GM12878 (cell line): Measurements from ENCODE around the gene PSAPL1. TPM values are rescaled to one million over a fixed set of nuclear protein-coding genes. Genes with fewer than 3 reads are reported as not detected.

ENCODE experiments used
- ATAC-seq: fragments of 200-7000 bp; cut with Tn5 transposase; 3 replicates; pipeline ENCODE4 v1.9.1; 2020; ENCODE audit warnings: mild to moderate bottlenecking, moderate library complexity
- BruUV-seq: library from RNA; stranded (reverse); fragments of 400-500 nt; replicated peaks from 2 replicates; lab custom pipeline; 2021; lab: Mats Ljungman, UMichigan
- CTCF ChIA-PET: fragments of 300-600 bp; sonication (Branson Sonifier 250); formaldehyde crosslinking; extraction: SDS; loops from one replicate; lab custom pipeline; 2021; ENCODE audit warnings: inconsistent platforms; lab: Yijun Ruan, JAX
- POLR2A ChIA-PET: fragments of 350-600 bp; formaldehyde crosslinking; extraction: SDS; loops from one replicate; lab custom pipeline; 2021; ENCODE audit warnings: inconsistent platforms; lab: Charles Lee
- RAD21 ChIA-PET: fragments of 300-600 bp; sonication (Branson Sonifier 250); formaldehyde crosslinking; loops from one replicate; lab custom pipeline; 2023; ENCODE audit warnings: antibody characterized with exemption; ENCODE audit not compliant: unreplicated experiment; lab: Charles Lee
- SMC1A ChIA-PET: fragments of 300-600 bp; sonication (Branson Sonifier 250); formaldehyde crosslinking; loops from one replicate; lab custom pipeline; 2023; ENCODE audit not compliant: unreplicated experiment, uncharacterized antibody; lab: Charles Lee
- DNase-seq: peaks from one replicate; pipeline ENCODE4 v3.0.0-alpha.2; 2011; ENCODE audit warnings: low read depth, low spot score
- FAIRE-seq: peaks from 3 replicates; lab custom pipeline; 2011; peaks lifted over from hg19 to GRCh38; lab: Jason Lieb, UNC
- H2AFZ ChIP-seq: 2 replicates; pipeline ENCODE4 v1.6.0; 2011; ENCODE audit warnings: low read depth, low read length, control low read depth; ENCODE audit not compliant: control insufficient read depth
- H3K27ac ChIP-seq: 2 replicates; pipeline ENCODE4 v1.5.1; 2011; ENCODE audit warnings: control low read depth; ENCODE audit not compliant: control insufficient read depth, insufficient read depth
- H3K27me3 ChIP-seq, 2 experiments: replicated peaks in 1 of 2; 2 replicates each; pipeline versions ENCODE4 v1.6.0 to v1.6.1; 2011; ENCODE audit warnings: low read length in 1 of 2; ENCODE audit not compliant: control insufficient read depth in 2 of 2, insufficient read depth in 2 of 2
- H3K36me3 ChIP-seq, 2 experiments: 2 replicates each; pipeline ENCODE4 v1.5.1; 2011; ENCODE audit warnings: low read length in 1 of 2; ENCODE audit not compliant: control insufficient read depth in 2 of 2, insufficient read depth in 2 of 2
- H3K4me1 ChIP-seq: 2 replicates; pipeline ENCODE4 v1.6.1; 2011; ENCODE audit warnings: mild to moderate bottlenecking, low read length, moderate library complexity, mixed read lengths; ENCODE audit not compliant: control insufficient read depth, insufficient read depth
- H3K4me2 ChIP-seq: 2 replicates; pipeline ENCODE4 v1.6.0; 2011; ENCODE audit warnings: control low read depth; ENCODE audit not compliant: control insufficient read depth, insufficient read depth
- H3K4me3 ChIP-seq: fragments of 200-600 bp; sonication (generic); 2 replicates; pipeline ENCODE4 v1.5.1; 2016
- H3K79me2 ChIP-seq: 2 replicates; pipeline ENCODE4 v1.6.0; 2011; ENCODE audit warnings: low read length; ENCODE audit not compliant: control insufficient read depth, insufficient read depth
- H3K9ac ChIP-seq: 2 replicates; pipeline ENCODE4 v1.8.0; 2011; ENCODE audit warnings: low read length, control low read depth, mixed read lengths; ENCODE audit not compliant: control insufficient read depth, insufficient read depth
- H3K9me3 ChIP-seq: replicated peaks from 3 replicates; pipeline ENCODE4 v1.5.1; 2011; ENCODE audit warnings: mild to moderate bottlenecking, low read length; ENCODE audit not compliant: control insufficient read depth, insufficient read depth
- H4K20me1 ChIP-seq: 2 replicates; pipeline ENCODE4 v1.6.0; 2011; ENCODE audit not compliant: control insufficient read depth, insufficient read depth
- ATF3 ChIP-seq: IDR thresholded peaks from 2 replicates; pipeline ENCODE4 v1.6.1; 2011; ENCODE audit warnings: low read depth, mild to moderate bottlenecking, low read length, moderate library complexity, borderline replicate concordance; ENCODE audit errors: extremely low read depth
- BCL3 ChIP-seq: IDR thresholded peaks from 2 replicates; pipeline ENCODE4 v1.6.1; 2011; ENCODE audit warnings: borderline replicate concordance, low read depth, mild to moderate bottlenecking, moderate library complexity, low read length; ENCODE audit not compliant: insufficient read depth, poor library complexity, severe bottlenecking
- EP300 ChIP-seq, 2 experiments: fragments of 150-350 bp in 1 of 2; IDR thresholded peaks; 2 replicates each; pipeline ENCODE4 v1.6.1; 2011 to 2012; ENCODE audit warnings: low read depth in 2 of 2, low read length in 2 of 2, borderline replicate concordance in 1 of 2, improper control_type of control experiment in 1 of 2, inconsistent platforms in 1 of 2; ENCODE audit not compliant: control insufficient read depth in 1 of 2
- FOXM1 ChIP-seq: IDR thresholded peaks from 2 replicates; pipeline ENCODE4 v1.6.1; 2012; ENCODE audit warnings: low read depth, mild to moderate bottlenecking, inconsistent platforms, low read length, moderate library complexity
- LARP7 ChIP-seq: fragments of 450-650 bp; IDR thresholded peaks from 2 replicates; pipeline ENCODE4 v1.6.1; 2017; ENCODE audit warnings: mild to moderate bottlenecking
- NBN ChIP-seq: fragments of 450-650 bp; IDR thresholded peaks from 2 replicates; pipeline ENCODE4 v1.6.1; 2016
- NR2C2 ChIP-seq: IDR thresholded peaks from 2 replicates; pipeline ENCODE4 v1.6.1; 2011; ENCODE audit warnings: borderline replicate concordance, low read depth; ENCODE audit not compliant: control insufficient read depth, insufficient read length
- PBX3 ChIP-seq: IDR thresholded peaks from 2 replicates; pipeline ENCODE4 v1.6.1; 2011; ENCODE audit warnings: mild to moderate bottlenecking, low read depth, low read length, moderate library complexity; ENCODE audit not compliant: insufficient replicate concordance
- RAD21 ChIP-seq: IDR thresholded peaks from 2 replicates; pipeline ENCODE4 v1.6.1; 2011; ENCODE audit warnings: mild to moderate bottlenecking, low read depth, low read length, moderate library complexity; ENCODE audit not compliant: insufficient read depth
- ZBTB40 ChIP-seq: fragments of 450-650 bp; IDR thresholded peaks from 2 replicates; pipeline ENCODE4 v1.6.1; 2016; ENCODE audit warnings: mild to moderate bottlenecking, moderate library complexity, borderline replicate concordance
- ZNF592 ChIP-seq: fragments of 450-650 bp; IDR thresholded peaks from 2 replicates; pipeline ENCODE4 v1.6.1; 2017; ENCODE audit warnings: mild to moderate bottlenecking, moderate library complexity
- WGBS: methylation state at CpG from one replicate; pipeline ENCODE4 v1.1.6; 2016; ENCODE audit warnings: low lambda C conversion rate; ENCODE audit not compliant: insufficient replicate concordance, insufficient coverage; ENCODE audit errors: missing lambda C conversion rate; 5-methylcytosine and 5-hydroxymethylcytosine counted together
- in situ Hi-C: fragments of 300-500 bp; cut with MboI; formaldehyde crosslinking; loops from 9 replicates; pipeline ENCODE4 v1.14.3; 2018; ENCODE audit warnings: mixed read lengths
- intact Hi-C: fragments of 100-400 bp; cut with micrococcal nuclease; formaldehyde crosslinking; loops from one replicate; pipeline ENCODE4 v1.14.2; 2022; ENCODE audit not compliant: unreplicated experiment
- polyA plus RNA-seq, 11 experiments: library from polyadenylated mRNA; depleted of rRNA in 4 of 11; unstranded in 6 of 11; stranded (reverse) in 5 of 11; fragments of >200 nt; fragmentation: Nextera tagmentation in 4 of 11; fragmentation: Illumina TruSeq in 1 of 11; extraction: Ambion mirVana in 4 of 11; extraction: Trizol in 1 of 11; gene quantifications; 1 replicate in 1 of 11; 2 replicates in 10 of 11; pipeline versions ENCODE4 v1.2.1 to v1.2.3, GENCODE V29; 2011 to 2016; ENCODE audit warnings: inconsistent platforms in 2 of 11, missing spikeins in 2 of 11, low read depth in 1 of 11
- total RNA-seq, 4 experiments: library from RNA; depleted of rRNA in 3 of 4; stranded (reverse); fragments of >200 nt in 3 of 4; fragmentation: Illumina TruSeq in 1 of 4; extraction: Trizol in 1 of 4; gene quantifications; 2 replicates each; pipeline versions ENCODE4 v1.2.1 to v1.2.3, GENCODE V29; 2013 to 2021

PSAPL1 gene
- total and polyA plus RNA-seq, 10 of the 15 experiments (the other 5 are each of a cell fraction or from before 2014, with no cell fraction given): not detected

- ChIA-PET SMC1A (no interaction called here), POLR2A (no interaction called here), CTCF (no interaction called here), RAD21 (no interaction called here)
- no TSS peak for BruUV-seq
- FAIRE-seq: no peak
- H3K9ac ChIP-seq: no peak overlapping the region
- H3K4me3 ChIP-seq: no peak overlapping the region
- H3K79me2 ChIP-seq: no peaks in the 10 kb centered on the region
- no peak for DNase-seq
- H4K20me1 ChIP-seq: no peaks in the 10 kb centered on the region
- H3K36me3 ChIP-seq: no peaks in the 10 kb centered on the region
- H3K9me3 ChIP-seq: no peaks in the 10 kb centered on the region; the same call in 2 of the 3 replicates
- no peaks in the 10 kb centered on the region for H3K4me1 ChIP-seq
- intact Hi-C loops: no loop called here
- no peaks in the 10 kb centered on the region for H3K27me3 ChIP-seq
- 25% methylated on average over 6 of the region's 6 CpGs for WGBS
- no peak overlapping the region for H2AFZ ChIP-seq
- in situ Hi-C loops: no loop called here
- ATAC-seq: no peak
- no peak overlapping the region for H3K27ac ChIP-seq
- H3K4me2 ChIP-seq: no peak overlapping the region
- no peak for TF ChIP-seq EP300 (IDR thresholded peaks at IDR 0.05; ENCODE audit: borderline replicate concordance in 1 of 2, control insufficient read depth in 1 of 2, low read depth in 2 of 2, low read length in 2 of 2)
- no peak for TF ChIP-seq NBN
- no peak for TF ChIP-seq BCL3
- TF ChIP-seq FOXM1: no peak
- TF ChIP-seq ZBTB40: no peak
- no peak for TF ChIP-seq NR2C2
- no peak for TF ChIP-seq PBX3
- no peak for TF ChIP-seq LARP7
- no peak for TF ChIP-seq RAD21
- TF ChIP-seq ATF3: no peak
- no peak for TF ChIP-seq ZNF592
These were observed 17.1 kb upstream of the PSAPL1 start for GRCh38 chr4:7451800-7452199.
